IMR-90 (cell line): ENCODE data around the gene MYPN. TPM values are rescaled to one million over a fixed set of nuclear protein-coding genes. Genes with fewer than 3 reads are reported as not detected.

Source experiments
- ATAC-seq: fragments of 200-7000 bp; cut with Tn5 transposase; 2 replicates; pipeline ENCODE4 v1.9.1; 2020; ENCODE audit warnings: low read depth, mild to moderate bottlenecking, moderate library complexity
- BruUV-seq: library from RNA; stranded (reverse); fragments of 400-500 nt; replicated peaks from 2 replicates; lab custom pipeline; 2021; lab: Mats Ljungman, UMichigan
- CTCF ChIA-PET: fragments of 300-600 bp; formaldehyde crosslinking; extraction: SDS; loops from one replicate; lab custom pipeline; 2021; ENCODE audit warnings: antibody characterized with exemption; lab: Yijun Ruan, JAX
- POLR2A ChIA-PET: fragments of 300-600 bp; sonication (Branson Sonifier 250); formaldehyde crosslinking; loops from one replicate; lab custom pipeline; 2022; ENCODE audit warnings: antibody characterized with exemption; ENCODE audit not compliant: unreplicated experiment; lab: Charles Lee
- DNase-seq: peaks from one replicate; pipeline ENCODE4 v3.0.0; 2013
- H2AFZ ChIP-seq: replicated peaks from 2 replicates; pipeline ENCODE3; 2013; ENCODE audit warnings: low read length, mild to moderate bottlenecking; ENCODE audit not compliant: poor library complexity
- H2AK5ac ChIP-seq: 2 replicates; pipeline ENCODE4 v1.6.1; 2013; ENCODE audit warnings: low read depth, low read length, inconsistent platforms
- H2AK9ac ChIP-seq: replicated peaks from 2 replicates; pipeline ENCODE3; 2013; ENCODE audit warnings: mild to moderate bottlenecking, low read depth, low read length, moderate library complexity; ENCODE audit not compliant: poor library complexity
- H2BK120ac ChIP-seq: 2 replicates; pipeline ENCODE4 v1.6.1; 2013; ENCODE audit warnings: low read depth, low read length, inconsistent platforms
- H2BK15ac ChIP-seq: 3 replicates; pipeline ENCODE4 v1.6.1; 2013; ENCODE audit warnings: low read depth, low read length, inconsistent platforms
- H2BK20ac ChIP-seq: 2 replicates; pipeline ENCODE4 v1.6.1; 2013; ENCODE audit warnings: low read depth, mild to moderate bottlenecking, inconsistent platforms, low read length, moderate library complexity
- H2BK5ac ChIP-seq: 2 replicates; pipeline ENCODE4 v1.6.1; 2013; ENCODE audit warnings: mild to moderate bottlenecking, low read depth, low read length, inconsistent platforms; ENCODE audit not compliant: poor library complexity, severe bottlenecking
- H3K14ac ChIP-seq: replicated peaks from 2 replicates; pipeline ENCODE4 v1.6.1; 2013; ENCODE audit warnings: low read depth, low read length, inconsistent platforms
- H3K18ac ChIP-seq: 2 replicates; pipeline ENCODE4 v1.6.1; 2013; ENCODE audit warnings: low read depth, low read length, control low read depth
- H3K23ac ChIP-seq: 2 replicates; pipeline ENCODE4 v1.6.1; 2013; ENCODE audit warnings: low read depth, low read length, inconsistent platforms
- H3K27ac ChIP-seq: 2 replicates; pipeline ENCODE4 v1.5.1; 2013; ENCODE audit warnings: mild to moderate bottlenecking, control low read depth, low read length; ENCODE audit not compliant: insufficient read depth
- H3K27me3 ChIP-seq: 2 replicates; pipeline ENCODE4 v1.6.1; 2013; ENCODE audit warnings: low read length; ENCODE audit not compliant: control insufficient read depth, insufficient read depth
- H3K36me3 ChIP-seq: 2 replicates; pipeline ENCODE4 v1.6.1; 2013; ENCODE audit warnings: low read length, mixed read lengths; ENCODE audit not compliant: control insufficient read depth, insufficient read depth
- H3K4ac ChIP-seq: 2 replicates; pipeline ENCODE4 v1.6.1; 2013; ENCODE audit warnings: low read depth, low read length, inconsistent platforms
- H3K4me1 ChIP-seq: 2 replicates; pipeline ENCODE4 v1.6.1; 2013; ENCODE audit warnings: low read length, mixed read lengths; ENCODE audit not compliant: control insufficient read depth, insufficient read depth
- H3K4me2 ChIP-seq: 2 replicates; pipeline ENCODE4 v1.6.1; 2013; ENCODE audit warnings: low read depth, mild to moderate bottlenecking, control low read depth, low read length, moderate library complexity
- H3K4me3 ChIP-seq: 2 replicates; pipeline ENCODE4 v1.5.1; 2013; ENCODE audit warnings: low read depth, mild to moderate bottlenecking, control low read depth, low read length, moderate library complexity; ENCODE audit not compliant: insufficient read depth
- H3K56ac ChIP-seq: 2 replicates; pipeline ENCODE4 v1.6.1; 2013; ENCODE audit warnings: low read length, inconsistent platforms; ENCODE audit not compliant: insufficient read depth; ENCODE audit errors: extremely low read depth
- H3K79me1 ChIP-seq, 2 experiments: 2 replicates each; pipeline ENCODE4 v1.6.1; 2013; ENCODE audit warnings: low read length in 2 of 2, inconsistent platforms in 1 of 2, low read depth in 1 of 2
- H3K9ac ChIP-seq: 2 replicates; pipeline ENCODE4 v1.6.1; 2013; ENCODE audit warnings: low read depth, low read length, control low read depth
- H3K9me1 ChIP-seq: 2 replicates; pipeline ENCODE4 v1.6.1; 2013; ENCODE audit warnings: low read length, inconsistent platforms; ENCODE audit not compliant: insufficient read depth
- H3K9me3 ChIP-seq: 2 replicates; pipeline ENCODE4 v1.6.1; 2013; ENCODE audit warnings: low read length; ENCODE audit not compliant: control insufficient read depth, insufficient read depth
- H4K20me1 ChIP-seq: 2 replicates; pipeline ENCODE4 v1.6.1; 2013; ENCODE audit warnings: low read length, inconsistent platforms; ENCODE audit not compliant: insufficient read depth
- H4K5ac ChIP-seq: 2 replicates; pipeline ENCODE4 v1.6.1; 2013; ENCODE audit warnings: mild to moderate bottlenecking, low read depth, low read length, control low read depth
- H4K8ac ChIP-seq, 2 experiments: 2 replicates each; pipeline ENCODE4 v1.6.1; 2013; ENCODE audit warnings: low read depth in 2 of 2, low read length in 2 of 2, control low read depth in 1 of 2, inconsistent platforms in 1 of 2
- H4K91ac ChIP-seq: 2 replicates; pipeline ENCODE4 v1.6.1; 2013; ENCODE audit warnings: low read depth, low read length, inconsistent platforms; ENCODE audit not compliant: insufficient read depth
- CHD1 ChIP-seq: IDR thresholded peaks from 2 replicates; pipeline ENCODE4 v1.6.1; 2012; ENCODE audit warnings: low read depth, low read length, improper control_type of control experiment
- ELK1 ChIP-seq: fragments of 150-350 bp; IDR thresholded peaks from 2 replicates; pipeline ENCODE4 v1.6.1; 2016; ENCODE audit warnings: low read depth, mild to moderate bottlenecking, low read length, moderate library complexity, borderline replicate concordance
- MAZ ChIP-seq: IDR thresholded peaks from 2 replicates; pipeline ENCODE4 v1.6.1; 2012; ENCODE audit warnings: low read depth, mild to moderate bottlenecking, low read length, improper control_type of control experiment, moderate library complexity, borderline replicate concordance
- POLR2A ChIP-seq: IDR thresholded peaks from 2 replicates; pipeline ENCODE4 v1.6.1; 2012; ENCODE audit warnings: mild to moderate bottlenecking, low read depth, low read length
- RAD21 ChIP-seq: IDR thresholded peaks from 2 replicates; pipeline ENCODE4 v1.6.1; 2012; ENCODE audit warnings: low read length, improper control_type of control experiment
- WGBS, 2 experiments: methylation state at CpG; one replicate each; pipeline versions ENCODE4 v1.1.5 to v1.1.7; 2013; ENCODE audit warnings: missing lambda C conversion rate in 2 of 2; ENCODE audit not compliant: insufficient read length in 1 of 2; ENCODE audit errors: extremely low coverage in 2 of 2; 5-methylcytosine and 5-hydroxymethylcytosine counted together
- dilution Hi-C: fragments of 300-500 bp; cut with HindIII; formaldehyde crosslinking; loops from one replicate; pipeline ENCODE4 v1.14.3; 2018; ENCODE audit warnings: low sequenced_read_pairs; ENCODE audit not compliant: unreplicated experiment
- in situ Hi-C: fragments of 300-500 bp; cut with MboI; formaldehyde crosslinking; loops from 3 replicates; pipeline ENCODE4 v1.14.3; 2019; ENCODE audit warnings: low sequenced_read_pairs, inconsistent platforms, mixed read lengths
- intact Hi-C: fragments of 100-400 bp; cut with micrococcal nuclease; formaldehyde crosslinking; loops from 2 replicates; pipeline ENCODE4 v1.10.0; 2022
- polyA plus RNA-seq, 3 experiments: library from polyadenylated mRNA; depleted of rRNA; stranded (reverse); fragments of >200 nt; gene quantifications; 2 replicates each; pipeline ENCODE4 v1.2.3, GENCODE V29; 2012; ENCODE audit warnings: low replicate concordance in 1 of 3
- total RNA-seq: library from RNA; depleted of rRNA; stranded (reverse); fragments of >200 nt; gene quantifications from 2 replicates; pipeline ENCODE4 v1.2.3, GENCODE V29; 2012

MYPN gene
- total and polyA plus RNA-seq, 2 of the 4 experiments (the other 2 are of a cell fraction) = 7.8 to 13.1 TPM

- no peak overlapping the region for H2BK20ac ChIP-seq
- no peak overlapping the region for H2BK5ac ChIP-seq
- no peak overlapping the region for H3K4me2 ChIP-seq
- no peaks in the 10 kb centered on the region; the same call in 1 of the 2 replicates for H3K4me1 ChIP-seq
- TF ChIP-seq ELK1 (no peak), POLR2A (no peak), MAZ (no peak), RAD21 (no peak), CHD1 (no peak)
- H2AFZ ChIP-seq = no peak overlapping the region
- intact Hi-C loops = no loop called here
- no peak overlapping the region for H2AK9ac ChIP-seq
- H3K9ac ChIP-seq = no peak overlapping the region
- ChIA-PET CTCF (interaction anchor here (1.4 kb wide), 1 partner anchor 9 kb away, joined by 3 read pairs; no protein-coding TSS in a partner anchor), POLR2A (no interaction called here)
- dilution Hi-C loops = no loop called here
- no peak overlapping the region for H3K18ac ChIP-seq
- no peak overlapping the region for H4K8ac ChIP-seq
- H4K5ac ChIP-seq = no peak overlapping the region
- no peaks in the 10 kb centered on the region for H3K79me1 ChIP-seq
- H3K36me3 ChIP-seq = no peaks in the 10 kb centered on the region
- no peak overlapping the region for H3K27ac ChIP-seq
- DNase-seq (no peak), ATAC-seq (no peak)
- peaks cover 37% of the 10 kb centered on the region for H3K27me3 ChIP-seq
- no peaks in the 10 kb centered on the region for H4K20me1 ChIP-seq
- H2BK15ac ChIP-seq = no peak overlapping the region
- H3K56ac ChIP-seq = no peak overlapping the region
- WGBS, 2 experiments = no CpG with 5 or more reads among the region's 5 CpGs
- in situ Hi-C loops = no loop called here
- no peaks in the 10 kb centered on the region for H3K9me3 ChIP-seq
- no peak overlapping the region for H3K14ac ChIP-seq
- H3K4ac ChIP-seq = no peak overlapping the region
- H2AK5ac ChIP-seq = no peak overlapping the region
- H2BK120ac ChIP-seq = no peak overlapping the region
- H3K23ac ChIP-seq = no peak overlapping the region
- no peaks in the 10 kb centered on the region for H3K9me1 ChIP-seq
- BruUV-seq = no TSS peak
- no peak overlapping the region for H4K91ac ChIP-seq
- H3K4me3 ChIP-seq = no peak overlapping the region
These were observed 142.6 kb downstream of the MYPN start for GRCh38 chr10:68251625-68252495.
